Small intestine (tissue), 16 donors: ENCODE results near the gene TAF9B. TPM values are rescaled to one million over a fixed set of nuclear protein-coding genes. Genes with fewer than 3 reads are reported as not detected.
"Not testable (repeated sequence)": the region's sequence is repeated elsewhere in the genome, so short reads cannot be mapped to it uniquely, and the experiment has no call there.

Experiments
- DNase-seq, 2 donors: peaks; one replicate each; pipeline versions ENCODE4 v3.0.0 to v3.0.0-alpha.2; 2013
- FAIRE-seq: peaks from 2 replicates; lab custom pipeline; 2012; peaks lifted over from hg19 to GRCh38; lab: Jason Lieb, UNC
- H3K27ac ChIP-seq, 3 donors: one replicate each; pipeline ENCODE4 v1.5.1; 2013; ENCODE audit warnings: low read length in 2 of 3, mild to moderate bottlenecking in 2 of 3, control low read depth in 1 of 3, inconsistent platforms in 1 of 3, low read depth in 1 of 3, moderate library complexity in 1 of 3
- H3K27me3 ChIP-seq, 3 donors: one replicate each; pipeline ENCODE4 v1.6.1; 2013; ENCODE audit warnings: low read length in 3 of 3, inconsistent platforms in 1 of 3; ENCODE audit not compliant: control insufficient read depth in 3 of 3, insufficient read depth in 3 of 3
- H3K36me3 ChIP-seq, 3 donors: one replicate each; pipeline ENCODE4 v1.6.1; 2013; ENCODE audit warnings: low read length in 3 of 3, inconsistent platforms in 1 of 3, low read depth in 1 of 3, mild to moderate bottlenecking in 1 of 3, moderate library complexity in 1 of 3; ENCODE audit not compliant: control insufficient read depth in 3 of 3, insufficient read depth in 2 of 3
- H3K4me1 ChIP-seq, 3 donors: one replicate each; pipeline ENCODE4 v1.6.1; 2013; ENCODE audit warnings: low read length in 2 of 3, inconsistent platforms in 1 of 3, low read depth in 1 of 3, mild to moderate bottlenecking in 1 of 3, moderate library complexity in 1 of 3; ENCODE audit not compliant: control insufficient read depth in 3 of 3, insufficient read depth in 2 of 3
- H3K4me3 ChIP-seq, 3 donors: one replicate each; pipeline ENCODE4 v1.5.1; 2013; ENCODE audit warnings: low read length in 3 of 3, control low read depth in 1 of 3, inconsistent platforms in 1 of 3, low read depth in 1 of 3, mild to moderate bottlenecking in 1 of 3, moderate library complexity in 1 of 3
- H3K9me3 ChIP-seq, 2 donors: one replicate each; pipeline ENCODE4 v1.6.1; 2013; ENCODE audit warnings: low read depth in 1 of 2, low read length in 1 of 2; ENCODE audit not compliant: control insufficient read depth in 2 of 2, insufficient read depth in 1 of 2
- WGBS, 3 donors: extraction: QIAGEN DNeasy Blood & Tissue Kit; methylation state at CpG; one replicate each; pipeline ENCODE4 v1.1.7; 2013; 5-methylcytosine and 5-hydroxymethylcytosine counted together
- long read RNA-seq, 10 donors: transcript quantifications; one replicate each; lab custom pipeline, GENCODE V29; 2026
- polyA plus RNA-seq, 4 donors: library from polyadenylated mRNA; stranded (reverse) in 3 of 4; unstranded in 1 of 4; fragments of 200-250 nt in 3 of 4; fragments of 120-200 nt in 1 of 4; gene quantifications; one replicate each; pipeline versions ENCODE4 v1.2.1 to v1.2.3, GENCODE V29; 2013
- donor health status: healthy with polysubstance abuse.
- donor health status: control.
- donor health status: control.
- donor health status: Bipolar disorder and iron deficiency.
- donor health status: healthy.

The TAF9B gene
- polyA plus RNA-seq: 10 to 100 TPM in 1 of 4 donors, 1 to 10 TPM in 3; 1.6 to 19.2 (median 6.7) TPM
- long read RNA-seq, donor 1, transcript TAF9B-201 (7 exons, 2,713 nt): major isoform, 12 of 12 reads
- long read RNA-seq, donor 1, partial matches to known transcripts: 0 of 12 reads
- long read RNA-seq, donor 1, other reads (novel, unspliced or antisense): 0 of 12 reads
- long read RNA-seq, donor 2, partial matches to known transcripts: 6 of 7 reads
- long read RNA-seq, donor 2, other reads (novel, unspliced or antisense): 0 of 7 reads
- long read RNA-seq, donor 3, partial matches to known transcripts: 0 of 2 reads
- long read RNA-seq, donor 3, other reads (novel, unspliced or antisense): 0 of 2 reads
- long read RNA-seq, donor 4: 0 reads
- long read RNA-seq, donor 5, partial matches to known transcripts: 0 of 2 reads
- long read RNA-seq, donor 5, other reads (novel, unspliced or antisense): 0 of 2 reads
- long read RNA-seq, donor 6, partial matches to known transcripts: 0 of 3 reads
- long read RNA-seq, donor 6, other reads (novel, unspliced or antisense): 0 of 3 reads
- long read RNA-seq, donor 7, transcript TAF9B-201 (7 exons, 2,713 nt): major isoform, 22 of 22 reads
- long read RNA-seq, donor 7, partial matches to known transcripts: 0 of 22 reads
- long read RNA-seq, donor 7, other reads (novel, unspliced or antisense): 0 of 22 reads
- long read RNA-seq, donor 8, partial matches to known transcripts: 0 of 2 reads
- long read RNA-seq, donor 8, other reads (novel, unspliced or antisense): 0 of 2 reads
- long read RNA-seq, donor 9, partial matches to known transcripts: 0 of 1 reads
- long read RNA-seq, donor 9, other reads (novel, unspliced or antisense): 0 of 1 reads
- long read RNA-seq, donor 10, transcript TAF9B-201 (7 exons, 2,713 nt): major isoform, 8 of 8 reads
- long read RNA-seq, donor 10, partial matches to known transcripts: 0 of 8 reads
- long read RNA-seq, donor 10, other reads (novel, unspliced or antisense): 0 of 8 reads

GRCh38 chrX:78139160-78140123 lies at the start of gene TAF9B:
Gene TAF9B (minus strand): TSS chrX:78139650. CDS start chrX:78139611, 39 bp downstream.
- Histone ChIP-seq H3K4me1 (no peaks in the 10 kb centered on the region), H3K27me3 (no peaks in the 10 kb centered on the region), H3K9me3 (no peaks in the 10 kb centered on the region), H3K4me3 (peak within 1 kb of the TSS; percentile 58 to 84 (median 64)), H3K27ac (peak within 1 kb of the TSS in 2 of 3 donors; percentile 38 to 62), H3K36me3 (no peaks in the 10 kb centered on the region)
- peak; percentile 82 to 84 for DNase-seq
- 5 to 41% (median 12%) methylated on average over 42 to 59 of the region's 59 CpGs for WGBS, 3 donors
- no peak for FAIRE-seq

- no peaks in the 10 kb centered on the region for H3K4me1 ChIP-seq
- DNase-seq (no peak), FAIRE-seq (no peak)
- H3K36me3 ChIP-seq: no peaks in the 10 kb centered on the region
- H3K4me3 ChIP-seq: no peak overlapping the region
- no peaks in the 10 kb centered on the region for H3K9me3 ChIP-seq
- no peak overlapping the region for H3K27ac ChIP-seq
- no peaks in the 10 kb centered on the region for H3K27me3 ChIP-seq
- 82 to 91% (median 87%) methylated on average over 7 of the region's 7 CpGs for WGBS, 3 donors
Measured at GRCh38 chrX:78182881-78183280, 43.4 kb upstream of the TAF9B start.

- FAIRE-seq: no peak
Measured at GRCh38 chrX:78181307-78181706, 41.9 kb upstream of the TAF9B start.

GRCh38 chrX:78168065-78168464 lies 28.6 kb upstream of the TAF9B start:
- Histone ChIP-seq H3K4me1 (no peaks in the 10 kb centered on the region), H3K9me3 (no peaks in the 10 kb centered on the region), H3K4me3 (no peak overlapping the region), H3K27me3 (no peaks in the 10 kb centered on the region), H3K27ac (no peak overlapping the region), H3K36me3 (no peaks in the 10 kb centered on the region)
- DNase-seq: peak; percentile 1 to 2
- no peak for FAIRE-seq

More at GRCh38 chrX:78181307-78181706, 41.9 kb upstream of the TAF9B start:
- H3K27me3 ChIP-seq: no peaks in the 10 kb centered on the region
- H3K36me3 ChIP-seq: no peaks in the 10 kb centered on the region
- no peaks in the 10 kb centered on the region for H3K9me3 ChIP-seq
- H3K4me3 ChIP-seq: no peak overlapping the region
- no peak overlapping the region for H3K27ac ChIP-seq
- no peak for DNase-seq
- no peaks in the 10 kb centered on the region for H3K4me1 ChIP-seq

- Histone ChIP-seq H3K27ac (no peak overlapping the region), H3K27me3 (no peaks in the 10 kb centered on the region), H3K36me3 (no peaks in the 10 kb centered on the region), H3K4me1 (no peaks in the 10 kb centered on the region), H3K4me3 (no peak overlapping the region), H3K9me3 (no peaks in the 10 kb centered on the region)
- 69 to 78% (median 70%) methylated on average over 1 of the region's 1 CpG for WGBS, 3 donors
- FAIRE-seq (no peak), DNase-seq (no peak)
Measured at GRCh38 chrX:78165425-78165824, 26.0 kb upstream of the TAF9B start.

GRCh38 chrX:78163175-78163574 lies 23.7 kb upstream of the TAF9B start:
- not testable (repeated sequence) for H3K27me3 ChIP-seq, FAIRE-seq
- 72 to 83% (median 81%) methylated on average over 4 of the region's 4 CpGs for WGBS, 3 donors

GRCh38 chrX:78160711-78161110 lies 21.3 kb upstream of the TAF9B start:
- not testable (repeated sequence) for H3K27me3 ChIP-seq, H3K4me1 ChIP-seq, DNase-seq, FAIRE-seq, H3K36me3 ChIP-seq, H3K27ac ChIP-seq, H3K9me3 ChIP-seq, H3K4me3 ChIP-seq
- WGBS, 3 donors: 63 to 77% (median 69%) methylated on average over 4 of the region's 4 CpGs

More at GRCh38 chrX:78163175-78163574, 23.7 kb upstream of the TAF9B start:
- not testable (repeated sequence) for H3K9me3 ChIP-seq, H3K36me3 ChIP-seq, H3K27ac ChIP-seq, H3K4me3 ChIP-seq, DNase-seq, H3K4me1 ChIP-seq
